GM12864 (cell line): ENCODE data around the gene UROC1.
"Not testable (repeated sequence)": the region's sequence is repeated elsewhere in the genome, so short reads cannot be mapped to it uniquely, and the experiment has no call there.

ENCODE experiments used
- DNase-seq: peaks from one replicate; pipeline ENCODE4 v3.0.0-alpha.2; 2011; ENCODE audit warnings: low read depth
- H3K4me3 ChIP-seq: 2 replicates; pipeline ENCODE4 v1.5.1; 2011; ENCODE audit warnings: mild to moderate bottlenecking, low read depth, low read length, control low read depth
- CTCF ChIP-seq: IDR thresholded peaks from 2 replicates; pipeline ENCODE4 v1.5.1; 2011; ENCODE audit warnings: low read depth, mild to moderate bottlenecking, moderate library complexity, low read length, control low read depth, inconsistent platforms; ENCODE audit errors: missing control alignments

Gene UROC1

GRCh38 chr3:126537116-126537729, 19.6 kb upstream of the UROC1 start:
- no peak for DNase-seq
- TF ChIP-seq CTCF, result no peak

GRCh38 chr3:126536126-126536525, 18.6 kb upstream of the UROC1 start:
- no peak for TF ChIP-seq CTCF
- H3K4me3 ChIP-seq, result no peak overlapping the region
- no peak for DNase-seq

More at GRCh38 chr3:126537116-126537729, 19.6 kb upstream of the UROC1 start:
- no peak overlapping the region for H3K4me3 ChIP-seq

- no peak overlapping the region for H3K4me3 ChIP-seq
- TF ChIP-seq CTCF, result no peak
- DNase-seq, result no peak
These were observed 18.1 kb upstream of the UROC1 start for GRCh38 chr3:126535636-126536035.

GRCh38 chr3:126534716-126535115, 17.1 kb upstream of the UROC1 start:
- not testable (repeated sequence) for H3K4me3 ChIP-seq, DNase-seq

GRCh38 chr3:126533506-126533905, 15.9 kb upstream of the UROC1 start:
- TF ChIP-seq CTCF, result no peak
- H3K4me3 ChIP-seq, result no peak overlapping the region
- DNase-seq, result no peak

- no peak for DNase-seq
- H3K4me3 ChIP-seq, result no peak overlapping the region
- TF ChIP-seq CTCF, result no peak
These were observed 13.4 kb upstream of the UROC1 start for GRCh38 chr3:126531051-126531330.

GRCh38 chr3:126530171-126531050, 12.8 kb upstream of the UROC1 start:
- DNase-seq, result no peak
- no peak for TF ChIP-seq CTCF
- no peak overlapping the region for H3K4me3 ChIP-seq
